Stimulated activated CD8-positive, alpha-beta memory T cell treated with anti-CD3 and anti-CD28 coated beads, Interleukin-4, amount 100 ng/mL, for 24 hours (primary cell): ENCODE measurements around the gene NEURL1.
"Not testable (repeated sequence)": the region's sequence is repeated elsewhere in the genome, so short reads cannot be mapped to it uniquely, and the experiment has no call there.

ENCODE experiments used
- DNase-seq: peaks from one replicate; pipeline ENCODE4 v3.0.0-alpha.2; 2020; ENCODE audit warnings: low read depth

The NEURL1 gene

DNA sequence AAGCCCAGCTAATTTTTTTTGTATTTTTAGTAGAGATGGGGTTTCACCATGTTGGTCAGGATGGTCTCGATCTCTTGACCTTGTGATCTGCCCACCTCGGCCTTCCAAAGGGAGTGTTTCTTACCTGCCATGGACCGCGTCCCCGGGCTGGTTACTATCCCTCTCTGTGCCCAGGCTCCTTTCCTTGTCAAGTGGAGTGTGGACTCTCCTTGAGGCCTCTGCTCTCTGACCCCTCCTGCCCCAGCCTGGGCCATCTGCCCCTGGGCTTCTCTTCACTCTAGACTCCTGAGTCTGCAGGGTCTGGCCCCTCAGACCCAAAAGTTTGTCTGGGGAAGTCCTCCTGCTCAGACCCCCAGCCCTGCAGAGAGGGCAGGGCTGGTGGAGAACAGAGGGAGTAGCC is 20.7 kb downstream of the NEURL1 start:
- DNase-seq = no peak

DNA sequence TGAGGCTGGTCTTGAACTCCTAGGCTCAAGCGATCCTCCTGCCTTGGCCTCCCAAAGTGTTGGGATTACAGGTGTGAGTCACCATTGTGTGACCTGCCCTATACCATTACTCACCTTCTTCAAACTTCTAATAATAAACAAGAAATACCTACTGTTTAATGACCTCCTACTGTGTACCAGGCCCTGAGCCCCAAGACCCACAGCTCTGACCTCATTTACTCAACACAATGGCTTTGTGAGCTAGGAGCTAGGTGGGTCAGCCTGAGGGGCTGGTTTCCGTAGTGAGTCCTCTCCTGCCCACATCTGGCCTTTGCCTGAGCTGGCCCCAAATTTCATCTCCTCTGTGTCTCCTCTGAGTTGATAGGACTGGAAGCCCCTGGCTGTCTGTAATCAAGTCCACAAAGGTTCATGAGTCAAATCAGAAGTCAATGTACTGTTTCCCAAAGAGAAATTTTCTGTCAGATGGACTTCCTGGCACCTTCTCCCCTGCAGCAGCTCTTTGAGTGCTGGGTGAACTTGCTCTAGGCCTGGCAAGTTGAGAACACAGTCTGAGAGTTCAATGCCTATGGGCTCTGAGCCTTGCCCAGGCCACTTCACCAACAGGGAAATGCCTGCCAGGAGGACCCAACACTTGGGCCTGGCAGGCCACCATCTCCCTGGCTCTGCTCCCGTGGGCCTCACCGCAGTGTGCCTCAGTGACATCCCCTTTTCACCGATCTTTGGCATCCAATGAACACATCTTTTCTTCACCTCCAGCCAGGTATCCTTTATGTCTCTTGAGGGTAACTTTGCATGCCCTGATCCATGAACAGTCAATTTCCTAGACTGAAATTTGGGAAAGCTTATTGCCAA is 24.0 kb downstream of the NEURL1 start:
- no peak for DNase-seq

GRCh38 chr10:103519798-103520197 is 26.3 kb downstream of the NEURL1 start:
- no peak for DNase-seq

- not testable (repeated sequence) for DNase-seq
Measured at GRCh38 chr10:103522006-103522405, 28.5 kb downstream of the NEURL1 start.

DNA sequence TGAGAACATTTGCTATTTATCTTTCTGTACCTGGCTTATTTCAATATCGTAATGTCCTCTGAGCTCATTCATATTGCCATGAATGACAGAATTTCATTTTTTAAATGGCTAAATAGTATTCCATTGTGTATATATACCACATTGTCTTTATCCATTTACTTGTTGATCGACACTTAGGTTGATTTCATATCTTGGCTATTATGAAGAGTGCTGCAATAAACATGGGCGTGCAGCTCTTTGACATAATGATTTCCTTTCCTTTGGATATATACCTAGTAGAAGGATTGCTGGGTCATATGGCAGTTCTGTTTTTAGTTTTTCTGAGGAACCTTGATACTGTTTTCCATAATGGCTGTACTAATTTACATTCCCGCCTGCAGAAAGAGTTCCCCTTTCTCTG is 30.2 kb downstream of the NEURL1 start:
- DNase-seq = no peak

DNA sequence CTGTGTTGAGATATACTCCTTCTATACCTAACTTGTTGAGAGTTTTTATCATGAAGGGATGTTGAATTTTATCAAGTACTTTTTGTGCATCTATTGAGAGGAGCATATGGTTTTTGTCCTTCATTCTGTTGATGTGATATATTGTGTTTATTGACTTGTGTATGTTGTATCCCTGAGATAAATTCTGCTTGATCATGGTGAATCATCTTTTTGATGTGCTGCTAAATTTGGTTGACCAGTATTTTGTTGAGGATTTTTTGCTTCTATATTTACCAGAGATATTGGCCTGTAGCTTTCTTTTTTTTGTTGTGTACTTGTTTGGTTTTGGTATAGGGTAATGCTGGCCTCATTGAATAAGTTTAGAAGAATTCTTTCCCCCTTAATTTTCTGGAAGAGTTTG is 32.4 kb downstream of the NEURL1 start:
- no peak for DNase-seq

- not testable (repeated sequence) for DNase-seq
Measured at GRCh38 chr10:103527476-103527875, 34.0 kb downstream of the NEURL1 start.

DNA sequence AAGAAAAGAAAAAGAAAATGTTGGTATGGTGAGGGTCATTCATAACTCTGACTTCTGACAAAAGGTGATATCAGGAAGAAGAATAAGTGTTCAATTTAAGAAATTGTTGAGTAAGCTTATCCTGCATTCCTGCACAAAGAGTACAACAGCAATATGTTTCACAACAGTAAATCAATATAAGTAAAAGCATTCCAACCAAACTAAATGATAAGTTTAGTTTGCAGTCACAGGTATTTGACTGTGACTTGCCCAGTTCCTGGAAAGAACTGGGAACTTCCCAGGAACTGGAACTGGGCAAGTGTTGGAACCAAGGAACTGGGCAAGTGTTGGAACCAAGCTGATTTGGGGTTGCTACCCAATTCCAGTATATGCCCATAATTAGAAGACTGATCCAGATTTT is 35.0 kb downstream of the NEURL1 start:
- no peak for DNase-seq

GRCh38 chr10:103529539-103529938 is 36.0 kb downstream of the NEURL1 start:
- no peak for DNase-seq

- no peak for DNase-seq
Measured at GRCh38 chr10:103533827-103534226, 40.3 kb downstream of the NEURL1 start.

- no peak for DNase-seq
Measured at GRCh38 chr10:103534621-103535498, 41.4 kb downstream of the NEURL1 start.

- no peak for DNase-seq
Measured at GRCh38 chr10:103535595-103535994, 42.1 kb downstream of the NEURL1 start.

DNA sequence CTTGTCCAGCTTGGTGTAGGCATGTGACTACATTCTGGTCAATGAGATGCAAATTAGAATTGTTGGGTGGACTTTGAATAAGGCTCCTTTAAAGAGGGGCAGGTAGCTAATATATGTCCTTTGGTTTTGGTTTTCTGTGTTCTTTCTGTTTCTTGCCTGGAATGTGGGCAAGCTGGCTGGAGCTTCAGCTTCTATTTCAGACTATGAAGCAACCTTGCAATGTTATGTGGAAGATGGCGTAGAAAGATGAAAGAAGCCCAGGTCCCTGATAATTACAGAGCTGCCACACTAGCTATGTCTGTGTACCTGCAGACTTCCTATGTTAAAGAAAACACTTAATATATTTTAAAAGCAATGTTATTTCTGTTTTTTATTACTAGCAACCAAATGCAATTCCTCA is 46.2 kb downstream of the NEURL1 start:
- DNase-seq = no peak

- no peak for DNase-seq
Measured at GRCh38 chr10:103540722-103541121, 47.2 kb downstream of the NEURL1 start.

- no peak for DNase-seq
Measured at GRCh38 chr10:103541616-103542015, 48.1 kb downstream of the NEURL1 start.

GRCh38 chr10:103542764-103543616 is 49.5 kb downstream of the NEURL1 start:
- DNase-seq = no peak

DNA sequence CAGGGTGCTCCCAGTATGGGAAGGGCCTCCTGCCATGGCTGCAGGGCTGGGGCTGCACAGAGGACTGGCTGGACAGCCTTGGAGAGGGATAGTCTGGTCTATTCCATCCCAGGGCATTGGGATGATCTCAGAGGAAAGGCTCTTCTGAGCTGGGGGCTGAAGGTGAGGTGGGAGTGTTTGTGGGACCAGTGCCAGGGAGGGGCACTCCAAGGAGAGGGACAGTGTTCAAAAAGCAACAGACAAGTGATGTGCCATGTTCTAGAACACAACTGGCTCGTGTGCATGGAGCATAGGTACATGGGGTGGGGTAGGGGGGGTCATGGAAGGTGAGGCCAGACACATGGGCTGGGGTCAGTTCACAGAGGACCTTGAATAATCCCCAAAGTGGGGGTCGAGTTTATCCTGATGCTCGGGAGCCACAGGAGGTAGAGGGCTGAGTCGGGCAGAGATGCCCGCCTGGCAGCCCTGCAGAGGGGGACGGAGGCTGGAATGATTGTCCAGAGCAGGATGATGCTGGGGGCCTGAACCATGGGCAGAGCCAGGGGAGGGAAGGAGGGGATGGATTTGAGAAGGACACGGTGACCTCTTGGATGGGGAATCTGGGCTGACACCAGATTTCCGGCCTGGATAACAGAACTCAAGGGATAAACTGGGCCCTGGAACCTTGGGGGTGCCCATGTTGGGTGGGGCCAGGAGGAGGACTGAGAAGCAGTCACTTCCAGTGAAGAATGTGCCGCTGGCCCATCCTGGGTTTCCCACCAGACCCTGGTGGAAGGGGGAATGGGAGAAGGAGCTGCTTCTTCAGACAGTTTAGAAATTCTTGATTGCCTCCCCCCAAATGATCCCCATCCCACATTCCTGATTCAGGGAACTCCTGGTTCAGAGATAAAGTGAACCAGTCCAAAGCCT is 50.4 kb downstream of the NEURL1 start:
- no peak for DNase-seq

- no peak for DNase-seq
Measured at GRCh38 chr10:103544657-103545310, 51.3 kb downstream of the NEURL1 start.

GRCh38 chr10:103545366-103545765 is 51.9 kb downstream of the NEURL1 start:
- no peak for DNase-seq

GRCh38 chr10:103545771-103546281 is 52.3 kb downstream of the NEURL1 start:
- DNase-seq = no peak
